ENCODE results near the gene DCLK1.

DNA sequence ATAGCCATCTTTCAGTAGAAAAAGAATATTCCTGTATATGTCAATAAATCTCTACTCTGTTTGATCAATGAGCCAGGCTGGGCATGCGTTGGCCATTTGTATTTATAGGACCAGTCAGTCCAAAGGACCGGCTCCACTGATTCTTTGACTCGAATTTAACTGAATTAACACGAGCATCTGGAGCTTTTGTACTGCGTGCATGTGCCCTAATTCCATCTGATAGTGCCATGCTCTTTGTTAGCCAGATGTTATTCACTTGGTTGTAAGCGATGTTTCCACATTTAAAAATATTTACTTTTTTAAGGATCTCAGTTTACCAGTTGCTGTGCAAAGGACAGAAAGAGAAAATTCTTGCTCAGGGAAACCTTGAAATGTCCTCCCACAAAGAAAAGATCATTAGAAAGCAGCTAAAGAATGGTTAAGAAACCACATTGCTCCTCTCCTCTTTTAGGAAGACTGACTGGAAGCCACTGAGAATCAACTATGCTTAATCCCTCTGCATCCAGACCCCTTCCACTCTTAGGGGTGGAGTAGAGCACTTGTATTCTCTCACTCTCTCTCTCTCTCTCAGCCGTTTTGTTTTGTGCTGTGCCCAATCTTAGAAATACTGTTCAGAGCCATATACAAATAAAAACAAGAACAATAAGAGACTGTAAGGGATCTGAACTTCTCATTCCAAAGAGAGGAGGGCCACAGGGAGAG, 165.8 kb downstream of the DCLK1 start:
- no peak for TF ChIP-seq JUNB (IDR thresholded peaks at IDR 0.05)
- TF ChIP-seq POLR2AphosphoS2 (IDR thresholded peaks at IDR 0.05; ENCODE audit: low read depth, low read length) = no peak
- TF ChIP-seq ASH2L (IDR thresholded peaks at IDR 0.05; ENCODE audit: borderline replicate concordance, low read depth) = no peak
- TF ChIP-seq, protein P1, sequence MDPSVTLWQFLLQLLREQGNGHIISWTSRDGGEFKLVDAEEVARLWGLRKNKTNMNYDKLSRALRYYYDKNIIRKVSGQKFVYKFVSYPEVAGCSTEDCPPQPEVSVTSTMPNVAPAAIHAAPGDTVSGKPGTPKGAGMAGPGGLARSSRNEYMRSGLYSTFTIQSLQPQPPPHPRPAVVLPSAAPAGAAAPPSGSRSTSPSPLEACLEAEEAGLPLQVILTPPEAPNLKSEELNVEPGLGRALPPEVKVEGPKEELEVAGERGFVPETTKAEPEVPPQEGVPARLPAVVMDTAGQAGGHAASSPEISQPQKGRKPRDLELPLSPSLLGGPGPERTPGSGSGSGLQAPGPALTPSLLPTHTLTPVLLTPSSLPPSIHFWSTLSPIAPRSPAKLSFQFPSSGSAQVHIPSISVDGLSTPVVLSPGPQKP (IDR thresholded peaks at IDR 0.05; ENCODE audit: low read depth, low read length) = no peak
